ENCODE measurements around the gene CREB5. TPM values are rescaled to one million over a fixed set of nuclear protein-coding genes. Genes with fewer than 3 reads are reported as not detected.

Gene CREB5
- total RNA-seq, 1 donor from 2014 or later: 0.80 TPM

DNA sequence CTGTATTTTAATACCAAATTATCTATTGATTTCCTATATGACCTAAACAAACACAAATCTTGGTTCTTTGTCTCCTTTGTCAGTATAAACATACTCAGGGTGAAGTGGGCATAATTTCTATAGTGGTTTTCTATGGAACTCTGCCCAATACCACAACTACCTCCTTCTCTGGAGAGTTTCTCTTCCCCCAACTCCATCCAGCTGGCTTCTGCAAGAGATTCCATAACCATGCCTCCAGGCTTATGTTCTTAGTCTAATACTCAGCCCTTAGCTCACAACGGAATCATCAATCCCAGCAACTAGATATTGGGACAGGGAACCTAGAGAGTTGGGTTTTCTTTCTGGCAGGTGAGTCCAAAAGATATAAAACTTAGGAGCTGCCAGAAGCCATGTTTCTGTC, 418.5 kb downstream of the CREB5 start:
- DNase-seq: no peak
- no peaks in the 10 kb centered on the region for H3K27me3 Mint-ChIP-seq
- no peak for ATAC-seq (ENCODE audit: low read depth)
- intact Hi-C loops (cut with micrococcal nuclease): no loop called here
- no peaks in the 10 kb centered on the region for H3K4me1 Mint-ChIP-seq
- ChIA-PET CTCF (no interaction called here), POLR2A (no interaction called here)
- H3K9me3 Mint-ChIP-seq: no peaks in the 10 kb centered on the region
- H3K27ac Mint-ChIP-seq: no peak overlapping the region
- no peak overlapping the region for H3K4me3 Mint-ChIP-seq
- no peaks in the 10 kb centered on the region for H3K36me3 Mint-ChIP-seq (ENCODE audit: low read depth)
- TF ChIP-seq, protein P1, sequence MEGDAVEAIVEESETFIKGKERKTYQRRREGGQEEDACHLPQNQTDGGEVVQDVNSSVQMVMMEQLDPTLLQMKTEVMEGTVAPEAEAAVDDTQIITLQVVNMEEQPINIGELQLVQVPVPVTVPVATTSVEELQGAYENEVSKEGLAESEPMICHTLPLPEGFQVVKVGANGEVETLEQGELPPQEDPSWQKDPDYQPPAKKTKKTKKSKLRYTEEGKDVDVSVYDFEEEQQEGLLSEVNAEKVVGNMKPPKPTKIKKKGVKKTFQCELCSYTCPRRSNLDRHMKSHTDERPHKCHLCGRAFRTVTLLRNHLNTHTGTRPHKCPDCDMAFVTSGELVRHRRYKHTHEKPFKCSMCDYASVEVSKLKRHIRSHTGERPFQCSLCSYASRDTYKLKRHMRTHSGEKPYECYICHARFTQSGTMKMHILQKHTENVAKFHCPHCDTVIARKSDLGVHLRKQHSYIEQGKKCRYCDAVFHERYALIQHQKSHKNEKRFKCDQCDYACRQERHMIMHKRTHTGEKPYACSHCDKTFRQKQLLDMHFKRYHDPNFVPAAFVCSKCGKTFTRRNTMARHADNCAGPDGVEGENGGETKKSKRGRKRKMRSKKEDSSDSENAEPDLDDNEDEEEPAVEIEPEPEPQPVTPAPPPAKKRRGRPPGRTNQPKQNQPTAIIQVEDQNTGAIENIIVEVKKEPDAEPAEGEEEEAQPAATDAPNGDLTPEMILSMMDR (IDR thresholded peaks at IDR 0.05): no peak

DNA sequence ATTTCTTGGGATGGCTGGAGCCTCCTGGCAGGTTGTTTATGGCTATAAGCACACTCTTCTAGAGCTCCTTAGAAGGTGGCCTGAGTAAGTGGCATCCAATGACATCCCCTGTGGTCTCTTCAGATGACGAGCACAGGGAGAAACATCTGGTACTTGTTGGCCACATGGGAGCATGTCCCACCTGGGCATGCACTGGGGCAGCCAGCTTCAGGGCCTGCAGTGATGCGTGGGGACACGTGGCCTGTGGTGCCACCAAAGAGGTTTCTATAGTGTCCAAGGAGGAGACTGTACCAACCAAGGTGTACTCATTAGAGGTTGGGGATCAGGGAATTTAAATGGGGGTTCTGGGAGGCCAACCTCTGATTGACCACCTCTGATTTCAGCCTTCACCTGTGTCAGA, 420.4 kb downstream of the CREB5 start:
- H3K27ac Mint-ChIP-seq: no peak overlapping the region
- ATAC-seq (ENCODE audit: low read depth) (no peak), DNase-seq (no peak)
- CTCF ChIA-PET: no interaction called here
- intact Hi-C loops (cut with micrococcal nuclease): no loop called here
- H3K4me3 Mint-ChIP-seq: no peak overlapping the region
- no peaks in the 10 kb centered on the region for H3K4me1 Mint-ChIP-seq
- no peaks in the 10 kb centered on the region for H3K27me3 Mint-ChIP-seq
- TF ChIP-seq, protein P1 (IDR thresholded peaks at IDR 0.05): no peak
- no peaks in the 10 kb centered on the region for H3K9me3 Mint-ChIP-seq
- no peaks in the 10 kb centered on the region for H3K36me3 Mint-ChIP-seq (ENCODE audit: low read depth)
- POLR2A ChIA-PET: no interaction called here

DNA sequence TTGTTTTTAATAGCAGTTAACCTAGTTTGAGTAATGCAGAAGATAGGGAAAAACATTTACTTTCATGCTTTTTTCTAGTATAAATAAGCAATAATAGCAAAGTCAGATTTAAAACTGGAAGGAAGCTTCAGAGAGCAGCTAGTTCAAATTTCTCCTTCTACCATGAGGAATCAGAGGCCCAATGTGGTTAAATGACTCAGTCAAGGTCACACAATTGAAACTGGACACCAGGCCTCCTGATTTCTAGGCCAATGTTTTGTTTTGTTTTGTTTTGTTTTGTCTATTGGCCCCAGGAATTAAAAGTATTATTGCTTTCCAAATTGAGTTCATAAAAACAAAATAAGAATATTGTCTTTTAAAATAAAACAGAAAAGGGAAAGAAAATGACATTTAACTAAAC, 423.5 kb downstream of the CREB5 start:
- CTCF ChIA-PET: no interaction called here
- ATAC-seq (ENCODE audit: low read depth) (no peak), DNase-seq (no peak)
- Mint-ChIP-seq H3K9me3 (no peaks in the 10 kb centered on the region), H3K4me3 (no peak overlapping the region), H3K36me3 (ENCODE audit: low read depth) (no peaks in the 10 kb centered on the region), H3K27me3 (no peaks in the 10 kb centered on the region), H3K4me1 (no peaks in the 10 kb centered on the region), H3K27ac (no peak overlapping the region)
- intact Hi-C loops (cut with micrococcal nuclease): no loop called here
- POLR2A ChIA-PET: no interaction called here
- TF ChIP-seq, protein P1 (IDR thresholded peaks at IDR 0.05): no peak

DNA sequence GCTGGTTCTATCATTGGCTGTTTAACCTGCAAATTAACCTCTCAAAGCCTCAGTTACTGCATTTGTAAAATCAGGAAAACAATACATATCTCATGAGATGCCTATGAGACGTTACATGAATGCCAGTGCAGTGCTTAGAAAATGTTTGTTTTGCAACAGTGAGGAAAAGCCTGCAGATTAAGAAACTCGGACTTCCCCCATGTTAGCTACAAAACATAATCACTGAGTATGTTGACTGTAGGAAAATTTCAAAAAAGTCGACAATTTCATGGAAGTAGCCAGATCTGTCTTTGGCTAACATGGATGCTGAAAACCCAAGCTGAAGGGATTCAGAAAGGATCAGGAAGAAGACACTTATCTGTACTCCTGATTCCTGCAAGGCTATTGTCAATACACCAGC, 424.4 kb downstream of the CREB5 start:
- CTCF ChIA-PET: no interaction called here
- H3K4me3 Mint-ChIP-seq: no peak overlapping the region
- TF ChIP-seq, protein P1 (IDR thresholded peaks at IDR 0.05): no peak
- H3K9me3 Mint-ChIP-seq: no peaks in the 10 kb centered on the region
- no peak for ATAC-seq (ENCODE audit: low read depth)
- no peaks in the 10 kb centered on the region for H3K36me3 Mint-ChIP-seq (ENCODE audit: low read depth)
- DNase-seq: no peak
- no peak overlapping the region for H3K27ac Mint-ChIP-seq
- intact Hi-C loops (cut with micrococcal nuclease): no loop called here
- no peaks in the 10 kb centered on the region for H3K27me3 Mint-ChIP-seq
- POLR2A ChIA-PET: no interaction called here
- no peaks in the 10 kb centered on the region for H3K4me1 Mint-ChIP-seq

DNA sequence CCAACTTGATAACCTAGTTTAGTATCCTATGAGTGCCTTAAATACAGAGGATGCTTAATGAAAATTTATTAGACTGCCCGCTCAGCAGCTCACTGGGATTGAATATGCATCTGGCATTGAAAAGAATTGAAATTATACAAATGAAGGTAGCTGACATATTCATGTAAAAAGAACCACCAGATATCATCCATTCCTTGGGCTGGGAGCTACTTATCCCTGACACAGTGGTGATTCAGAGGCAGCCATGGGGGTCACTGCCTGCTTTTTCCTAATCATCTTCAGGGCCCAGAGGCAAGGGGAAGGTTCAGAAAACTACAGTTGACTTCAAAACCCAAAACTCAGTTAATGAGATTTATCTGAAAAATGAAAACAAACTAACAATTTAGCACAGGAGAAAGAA, 424.9 kb downstream of the CREB5 start:
- CTCF ChIA-PET: no interaction called here
- POLR2A ChIA-PET: no interaction called here
- DNase-seq (no peak), ATAC-seq (ENCODE audit: low read depth) (no peak)
- no peaks in the 10 kb centered on the region for H3K9me3 Mint-ChIP-seq
- H3K27ac Mint-ChIP-seq: no peak overlapping the region
- no peaks in the 10 kb centered on the region for H3K4me1 Mint-ChIP-seq
- intact Hi-C loops (cut with micrococcal nuclease): no loop called here
- no peaks in the 10 kb centered on the region for H3K36me3 Mint-ChIP-seq (ENCODE audit: low read depth)
- H3K27me3 Mint-ChIP-seq: peaks cover 2% of the 10 kb centered on the region
- TF ChIP-seq, protein P1 (IDR thresholded peaks at IDR 0.05): no peak
- H3K4me3 Mint-ChIP-seq: no peak overlapping the region
